GM19438 (cell line): Measurements from ENCODE around the gene SLC25A25.
"Not testable (repeated sequence)": the region's sequence is repeated elsewhere in the genome, so short reads cannot be mapped to it uniquely, and the experiment has no call there.

ENCODE experiments used
- ATAC-seq: cut with Tn5 transposase; IDR thresholded peaks from one replicate; pipeline ENCODE4 v1.9.1; 2021; ENCODE audit warnings: low read depth; ENCODE audit not compliant: unreplicated experiment

The SLC25A25 gene

GRCh38 chr9:128071475-128071874, 3.4 kb downstream of the SLC25A25 start:
- ATAC-seq = not testable (repeated sequence)

GRCh38 chr9:128072144-128073021, 4.4 kb downstream of the SLC25A25 start:
- ATAC-seq = no peak

GRCh38 chr9:128073253-128073886, 5.3 kb downstream of the SLC25A25 start:
- no peak for ATAC-seq

- no peak for ATAC-seq
These were observed 9.9 kb downstream of the SLC25A25 start for GRCh38 chr9:128077847-128078503.

GRCh38 chr9:128078504-128079434, 10.7 kb downstream of the SLC25A25 start:
- no peak for ATAC-seq

GRCh38 chr9:128080206-128080605, 12.2 kb downstream of the SLC25A25 start:
- no peak for ATAC-seq

GRCh38 chr9:128081056-128081455, 13.0 kb downstream of the SLC25A25 start:
- ATAC-seq = no peak

GRCh38 chr9:128082151-128082550, 14.1 kb downstream of the SLC25A25 start:
- no peak for ATAC-seq

- no peak for ATAC-seq
These were observed 16.7 kb downstream of the SLC25A25 start for GRCh38 chr9:128084746-128085145.

GRCh38 chr9:128085943-128086342, 17.9 kb downstream of the SLC25A25 start:
- no peak for ATAC-seq

- no peak for ATAC-seq
These were observed 19.2 kb downstream of the SLC25A25 start for GRCh38 chr9:128087262-128087661.

- no peak for ATAC-seq
These were observed 20.4 kb downstream of the SLC25A25 start for GRCh38 chr9:128088253-128088945.

GRCh38 chr9:128089299-128089698, 21.3 kb downstream of the SLC25A25 start:
- ATAC-seq = no peak

- no peak for ATAC-seq
These were observed 23.1 kb downstream of the SLC25A25 start for GRCh38 chr9:128091144-128091543.

- no peak for ATAC-seq
These were observed 23.5 kb downstream of the SLC25A25 start for GRCh38 chr9:128091571-128091970.

GRCh38 chr9:128092199-128092977, 24.4 kb downstream of the SLC25A25 start:
- ATAC-seq = no peak

- no peak for ATAC-seq
These were observed 25.0 kb downstream of the SLC25A25 start for GRCh38 chr9:128093011-128093410.

- peak; percentile 85 for ATAC-seq
These were observed 26.3 kb downstream of the SLC25A25 start for GRCh38 chr9:128094166-128094949.
